ENCODE data around the gene ZAP70. TPM values are rescaled to one million over a fixed set of nuclear protein-coding genes. Genes with fewer than 3 reads are reported as not detected.

The ZAP70 gene
- total and polyA plus RNA-seq, 10 of the 15 experiments (the other 5 are each of a cell fraction or from before 2014, with no cell fraction given): 0.18 to 2.9 (median 1.2) TPM; not detected in 1

DNA sequence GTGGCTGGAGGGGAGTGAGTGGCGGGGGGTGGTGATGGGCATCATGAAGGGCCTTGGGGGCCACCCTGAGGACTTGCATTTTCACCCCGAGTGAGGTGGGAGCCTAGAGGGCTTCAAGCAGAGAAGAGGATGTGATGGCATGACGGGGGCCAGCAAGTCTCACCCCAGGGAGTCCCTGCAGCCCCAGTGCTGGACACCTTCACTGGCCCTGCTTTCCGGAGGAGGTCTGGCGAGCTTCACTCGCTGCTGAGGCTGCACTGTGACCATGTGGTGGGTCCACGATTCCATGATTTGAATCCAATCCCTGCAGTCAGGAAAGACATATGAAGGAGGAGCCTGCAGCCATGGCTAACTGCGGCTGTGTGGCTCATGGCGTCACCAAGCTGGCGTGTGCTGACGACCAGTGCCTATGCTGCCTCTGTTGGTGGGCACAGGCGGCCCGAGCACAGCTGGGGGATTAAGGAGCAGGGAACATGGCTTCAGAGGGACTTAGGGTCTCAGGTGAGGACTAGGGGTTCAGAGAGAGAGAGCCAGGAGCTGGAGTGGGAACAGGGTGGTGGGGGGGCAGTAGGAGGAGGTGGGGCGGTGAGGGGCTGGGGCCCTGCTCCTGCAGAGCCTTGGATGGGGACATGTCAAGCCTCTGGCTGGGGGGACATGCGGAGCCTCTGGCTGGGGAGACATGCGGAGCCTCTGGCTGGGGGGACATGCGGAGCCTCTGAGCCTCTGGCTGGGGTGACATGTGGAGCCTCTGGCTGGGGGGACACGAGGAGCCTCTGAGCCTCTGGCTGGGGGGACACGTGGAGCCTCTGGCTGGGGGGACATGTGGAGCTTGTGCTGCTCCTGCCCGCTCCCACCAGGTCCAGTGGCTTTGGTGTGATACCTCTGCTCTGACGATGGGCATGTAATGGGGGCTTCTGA, 3.6 kb downstream of the ZAP70 start:
- Histone ChIP-seq H4K20me1 (ENCODE audit: control insufficient read depth, insufficient read depth) (no peaks in the 10 kb centered on the region), H3K9me3 (replicated peaks; ENCODE audit: control insufficient read depth, insufficient read depth, low read length) (no peaks in the 10 kb centered on the region), H3K4me1 (ENCODE audit: control insufficient read depth, insufficient read depth, low read length) (peaks cover 12% of the 10 kb centered on the region; the same call in 1 of the 2 replicates), H3K4me2 (ENCODE audit: control insufficient read depth, insufficient read depth) (no peak overlapping the region), H2AFZ (ENCODE audit: control insufficient read depth, low read depth, low read length) (no peak overlapping the region), H3K36me3 (ENCODE audit: control insufficient read depth in 2 of 2, insufficient read depth in 2 of 2, low read length in 1 of 2) (no peaks in the 10 kb centered on the region), H3K9ac (ENCODE audit: control insufficient read depth, insufficient read depth, low read length) (no peak overlapping the region), H3K27me3 (replicated peaks in 1 of 2; ENCODE audit: control insufficient read depth in 2 of 2, insufficient read depth in 2 of 2, low read length in 1 of 2) (no peaks in the 10 kb centered on the region), H3K4me3 (no peak overlapping the region), H3K79me2 (ENCODE audit: control insufficient read depth, insufficient read depth, low read length) (no peaks in the 10 kb centered on the region), H3K27ac (ENCODE audit: control insufficient read depth, insufficient read depth) (no peak overlapping the region)
- ChIA-PET POLR2A (no interaction called here), RAD21 (ENCODE audit: unreplicated experiment) (no interaction called here), CTCF (interaction anchor here (1.1 to 2.1 kb wide), 2 partner anchors 12 to 17 kb away, joined by 3 to 10 read pairs; no protein-coding TSS in a partner anchor), SMC1A (ENCODE audit: uncharacterized antibody, unreplicated experiment) (no interaction called here)
- no TSS peak for BruUV-seq (replicated peaks)
- 67% methylated on average over 21 of the region's 21 CpGs for WGBS (ENCODE audit: insufficient coverage, insufficient replicate concordance, low lambda C conversion rate, missing lambda C conversion rate)
- in situ Hi-C loops (cut with MboI) (no loop called here), intact Hi-C loops (cut with micrococcal nuclease; ENCODE audit: unreplicated experiment) (no loop called here)
- DNase-seq (ENCODE audit: low read depth, low spot score) (no peak), FAIRE-seq (no peak), ATAC-seq (no peak)
- TF ChIP-seq CHD2 (IDR thresholded peaks at IDR 0.05; ENCODE audit: borderline replicate concordance, low read depth, low read length): no peak
- no peak for TF ChIP-seq GATAD2B (conservative IDR thresholded peaks at IDR 0.05; ENCODE audit: low read depth)

DNA sequence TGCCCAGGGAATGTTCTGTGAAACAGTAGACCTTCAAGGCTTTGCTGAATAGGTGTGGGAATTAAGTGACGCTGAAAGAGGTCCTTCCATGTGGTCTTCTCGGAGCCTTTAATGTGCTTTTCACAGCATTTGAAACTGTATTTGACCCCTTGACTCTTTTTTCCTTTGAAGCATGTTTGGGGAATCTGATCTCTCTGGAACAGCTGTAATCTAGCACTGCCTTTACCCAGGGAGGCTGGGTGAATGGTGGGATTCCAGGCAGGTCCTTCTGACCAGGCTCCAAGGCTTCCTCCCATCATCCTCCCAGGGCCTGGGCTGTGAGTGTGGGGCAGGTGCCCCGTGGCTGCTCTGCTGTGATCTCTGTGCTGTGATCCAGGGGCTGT, 4.2 kb downstream of the ZAP70 start:
- H3K36me3 ChIP-seq (ENCODE audit: control insufficient read depth in 2 of 2, insufficient read depth in 2 of 2, low read length in 1 of 2): no peaks in the 10 kb centered on the region
- in situ Hi-C loops (cut with MboI) (no loop called here), intact Hi-C loops (cut with micrococcal nuclease; ENCODE audit: unreplicated experiment) (no loop called here)
- H3K79me2 ChIP-seq (ENCODE audit: control insufficient read depth, insufficient read depth, low read length): no peaks in the 10 kb centered on the region
- no peak overlapping the region for H3K4me2 ChIP-seq (ENCODE audit: control insufficient read depth, insufficient read depth)
- POLR2A ChIA-PET: interaction anchor here (0.5 kb wide), 1 partner anchor 27 kb away, joined by 4 read pairs; no protein-coding TSS in a partner anchor
- CTCF ChIA-PET: interaction anchor here (2.1 kb wide), 1 partner anchor 18 kb away, joined by 10 read pairs; no protein-coding TSS in a partner anchor
- no peak overlapping the region for H2AFZ ChIP-seq (ENCODE audit: control insufficient read depth, low read depth, low read length)
- no peak for FAIRE-seq
- H3K27ac ChIP-seq (ENCODE audit: control insufficient read depth, insufficient read depth): no peak overlapping the region
- H3K9ac ChIP-seq (ENCODE audit: control insufficient read depth, insufficient read depth, low read length): no peak overlapping the region
- H4K20me1 ChIP-seq (ENCODE audit: control insufficient read depth, insufficient read depth): no peaks in the 10 kb centered on the region
- SMC1A ChIA-PET (ENCODE audit: uncharacterized antibody, unreplicated experiment): interaction anchor here (1.2 kb wide), 1 partner anchor 13 kb away, joined by 5 read pairs; no protein-coding TSS in a partner anchor
- no peak for TF ChIP-seq NFXL1 (IDR thresholded peaks at IDR 0.05; ENCODE audit: borderline replicate concordance)
- no peak for TF ChIP-seq GATAD2B (conservative IDR thresholded peaks at IDR 0.05; ENCODE audit: low read depth)
- TF ChIP-seq, protein P1, sequence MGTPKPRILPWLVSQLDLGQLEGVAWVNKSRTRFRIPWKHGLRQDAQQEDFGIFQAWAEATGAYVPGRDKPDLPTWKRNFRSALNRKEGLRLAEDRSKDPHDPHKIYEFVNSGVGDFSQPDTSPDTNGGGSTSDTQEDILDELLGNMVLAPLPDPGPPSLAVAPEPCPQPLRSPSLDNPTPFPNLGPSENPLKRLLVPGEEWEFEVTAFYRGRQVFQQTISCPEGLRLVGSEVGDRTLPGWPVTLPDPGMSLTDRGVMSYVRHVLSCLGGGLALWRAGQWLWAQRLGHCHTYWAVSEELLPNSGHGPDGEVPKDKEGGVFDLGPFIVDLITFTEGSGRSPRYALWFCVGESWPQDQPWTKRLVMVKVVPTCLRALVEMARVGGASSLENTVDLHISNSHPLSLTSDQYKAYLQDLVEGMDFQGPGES (IDR thresholded peaks at IDR 0.05): no peak
- no peak for TF ChIP-seq ESRRA (IDR thresholded peaks at IDR 0.05; ENCODE audit: low read length)
- TF ChIP-seq RUNX3 (IDR thresholded peaks at IDR 0.05; ENCODE audit: low read length): no peak
- no peak for TF ChIP-seq RELA (IDR thresholded peaks at IDR 0.05; ENCODE audit: borderline replicate concordance, partially characterized antibody)
- no peak for TF ChIP-seq POLR2A (IDR thresholded peaks at IDR 0.05; ENCODE audit: low read depth, low read length)
- no peak for TF ChIP-seq ETV6 (conservative IDR thresholded peaks at IDR 0.05 in 1 of 2, IDR thresholded peaks at IDR 0.05 in 1 of 2; ENCODE audit: borderline replicate concordance in 1 of 2, low read depth in 1 of 2)
- TF ChIP-seq, protein P2, sequence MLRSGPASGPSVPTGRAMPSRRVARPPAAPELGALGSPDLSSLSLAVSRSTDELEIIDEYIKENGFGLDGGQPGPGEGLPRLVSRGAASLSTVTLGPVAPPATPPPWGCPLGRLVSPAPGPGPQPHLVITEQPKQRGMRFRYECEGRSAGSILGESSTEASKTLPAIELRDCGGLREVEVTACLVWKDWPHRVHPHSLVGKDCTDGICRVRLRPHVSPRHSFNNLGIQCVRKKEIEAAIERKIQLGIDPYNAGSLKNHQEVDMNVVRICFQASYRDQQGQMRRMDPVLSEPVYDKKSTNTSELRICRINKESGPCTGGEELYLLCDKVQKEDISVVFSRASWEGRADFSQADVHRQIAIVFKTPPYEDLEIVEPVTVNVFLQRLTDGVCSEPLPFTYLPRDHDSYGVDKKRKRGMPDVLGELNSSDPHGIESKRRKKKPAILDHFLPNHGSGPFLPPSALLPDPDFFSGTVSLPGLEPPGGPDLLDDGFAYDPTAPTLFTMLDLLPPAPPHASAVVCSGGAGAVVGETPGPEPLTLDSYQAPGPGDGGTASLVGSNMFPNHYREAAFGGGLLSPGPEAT (IDR thresholded peaks at IDR 0.05; ENCODE audit: low read depth): no peak
- TF ChIP-seq IRF4 (IDR thresholded peaks at IDR 0.05; ENCODE audit: low read depth, low read length): no peak
- TF ChIP-seq RAD51 (IDR thresholded peaks at IDR 0.05): no peak
- TF ChIP-seq NFYB (IDR thresholded peaks at IDR 0.05; ENCODE audit: insufficient read depth, low read depth, low read length): no peak
- no peak for TF ChIP-seq ZNF207 (IDR thresholded peaks at IDR 0.05; ENCODE audit: borderline replicate concordance)
- no peak for TF ChIP-seq CHD1 (IDR thresholded peaks at IDR 0.05; ENCODE audit: low read depth, low read length)
- H3K27me3 ChIP-seq (replicated peaks in 1 of 2; ENCODE audit: control insufficient read depth in 2 of 2, insufficient read depth in 2 of 2, low read length in 1 of 2): no peaks in the 10 kb centered on the region
- peaks cover 12% of the 10 kb centered on the region; the same call in 1 of the 2 replicates for H3K4me1 ChIP-seq (ENCODE audit: control insufficient read depth, insufficient read depth, low read length)
- H3K9me3 ChIP-seq (replicated peaks; ENCODE audit: control insufficient read depth, insufficient read depth, low read length): no peaks in the 10 kb centered on the region
- BruUV-seq (replicated peaks): no TSS peak
- H3K4me3 ChIP-seq: no peak overlapping the region
- ATAC-seq: no peak
- no peak for DNase-seq (ENCODE audit: low read depth, low spot score)
- 20% methylated on average over 3 of the region's 3 CpGs for whole genome bisulfite sequencing (ENCODE audit: insufficient coverage, insufficient replicate concordance, low lambda C conversion rate, missing lambda C conversion rate)
- RAD21 ChIA-PET (ENCODE audit: unreplicated experiment): no interaction called here
